Liver (tissue), 9 donors: ENCODE measurements around the gene B4GALT5. TPM values are rescaled to one million over a fixed set of nuclear protein-coding genes. Genes with fewer than 3 reads are reported as not detected.
A peak's percentile ranks its signal among the peaks of the same experiment; 100 is the strongest.
"Not testable (repeated sequence)": the region's sequence is repeated elsewhere in the genome, so short reads cannot be mapped to it uniquely, and the experiment has no call there.

Experiments
- DNase-seq: peaks from one replicate; pipeline ENCODE4 v3.0.0-alpha.2; 2017; ENCODE audit warnings: low spot score
- H3K27ac ChIP-seq, 2 donors: one replicate each; pipeline ENCODE4 v1.7.0; 2013; ENCODE audit warnings: inconsistent platforms in 2 of 2, low read length in 2 of 2, control low read depth in 1 of 2, low read depth in 1 of 2, mild to moderate bottlenecking in 1 of 2
- H3K27me3 ChIP-seq, 4 donors: one replicate each; pipeline versions ENCODE4 v1.6.1 to v1.7.0; 2013; ENCODE audit warnings: low read length in 3 of 4, inconsistent platforms in 1 of 4, mild to moderate bottlenecking in 1 of 4, moderate library complexity in 1 of 4; ENCODE audit not compliant: control insufficient read depth in 4 of 4, insufficient read depth in 4 of 4
- H3K36me3 ChIP-seq, 4 donors: one replicate each; pipeline versions ENCODE4 v1.6.1 to v1.7.0; 2013; ENCODE audit warnings: low read length in 3 of 4, mild to moderate bottlenecking in 3 of 4, low read depth in 1 of 4, moderate library complexity in 1 of 4; ENCODE audit not compliant: control insufficient read depth in 4 of 4, insufficient read depth in 3 of 4
- H3K4me1 ChIP-seq, 4 donors: one replicate each; pipeline versions ENCODE4 v1.6.1 to v1.7.0; 2013; ENCODE audit warnings: low read length in 3 of 4, mild to moderate bottlenecking in 3 of 4, moderate library complexity in 1 of 4; ENCODE audit not compliant: control insufficient read depth in 4 of 4, insufficient read depth in 4 of 4
- H3K4me3 ChIP-seq, 3 donors: one replicate each; pipeline versions ENCODE4 v1.6.1 to v1.7.0; 2013; ENCODE audit warnings: low read length in 3 of 3, control low read depth in 1 of 3, low read depth in 1 of 3, mild to moderate bottlenecking in 1 of 3
- H3K9ac ChIP-seq, 2 donors: one replicate each; pipeline ENCODE4 v1.7.0; 2013; ENCODE audit warnings: low read length in 2 of 2, mild to moderate bottlenecking in 2 of 2, moderate library complexity in 2 of 2, control low read depth in 1 of 2, low read depth in 1 of 2
- H3K9me3 ChIP-seq, 4 donors: one replicate each; pipeline versions ENCODE4 v1.6.1 to v1.7.0; 2013; ENCODE audit warnings: low read length in 3 of 4; ENCODE audit not compliant: control insufficient read depth in 4 of 4
- EGR1 ChIP-seq, 2 donors: IDR thresholded peaks; 2 replicates each; pipeline ENCODE4 v1.6.1; 2016 to 2018; ENCODE audit warnings: antibody characterized with exemption in 2 of 2, low read depth in 2 of 2
- FOXA1 ChIP-seq: IDR thresholded peaks from 2 replicates; pipeline ENCODE4 v1.6.1; 2016; ENCODE audit warnings: antibody characterized with exemption
- FOXA2 ChIP-seq: IDR thresholded peaks from 2 replicates; pipeline ENCODE4 v1.6.1; 2016; ENCODE audit warnings: antibody characterized with exemption
- HNF4G ChIP-seq: IDR thresholded peaks from 2 replicates; pipeline ENCODE4 v1.6.1; 2016; ENCODE audit warnings: antibody characterized with exemption
- NR2F2 ChIP-seq: IDR thresholded peaks from 2 replicates; pipeline ENCODE4 v1.6.1; 2016; ENCODE audit warnings: antibody characterized with exemption
- RXRA ChIP-seq, 2 donors: IDR thresholded peaks; 2 replicates each; pipeline ENCODE4 v1.6.1; 2017 to 2018; ENCODE audit warnings: antibody characterized with exemption in 2 of 2, mild to moderate bottlenecking in 1 of 2
- SP1 ChIP-seq: IDR thresholded peaks from 2 replicates; pipeline ENCODE4 v1.6.1; 2018; ENCODE audit warnings: antibody characterized with exemption, mild to moderate bottlenecking
- TAF1 ChIP-seq: conservative IDR thresholded peaks from 2 replicates; pipeline ENCODE4 v1.6.1; 2016; ENCODE audit warnings: antibody characterized with exemption, mild to moderate bottlenecking
- WGBS: extraction: QIAGEN DNeasy Blood & Tissue Kit; methylation state at CpG from one replicate; pipeline ENCODE4 v1.1.7; 2013; 5-methylcytosine and 5-hydroxymethylcytosine counted together
- polyA plus RNA-seq, 2 donors: library from polyadenylated mRNA; stranded (reverse) in 1 of 2; unstranded in 1 of 2; fragments of 200-250 nt in 1 of 2; fragments of >200 nt in 1 of 2; fragmentation: Nextera tagmentation in 1 of 2; extraction: Ambion mirVana in 1 of 2; gene quantifications; one replicate each; pipeline versions ENCODE4 v1.2.1 to v1.2.3, GENCODE V29; 2013 to 2015
- total RNA-seq, 2 donors: library from RNA; depleted of rRNA; stranded (reverse); fragments of >200 nt; gene quantifications; one replicate each; pipeline ENCODE4 v1.2.3, GENCODE V29; 2014
- TF ChIP-seq, protein P1 (sequence below): IDR thresholded peaks from 2 replicates; pipeline ENCODE4 v1.6.1; 2016; ENCODE audit warnings: antibody characterized with exemption, mild to moderate bottlenecking
- TF ChIP-seq, protein P2 (sequence below): IDR thresholded peaks from 2 replicates; pipeline ENCODE4 v1.6.1; 2016; ENCODE audit warnings: antibody characterized with exemption
- TF ChIP-seq, protein P3 (sequence below): IDR thresholded peaks from 2 replicates; pipeline ENCODE4 v1.6.1; 2016; ENCODE audit warnings: antibody characterized with exemption
- TF ChIP-seq, protein P4 (sequence below): IDR thresholded peaks from 2 replicates; pipeline ENCODE4 v1.6.1; 2016; ENCODE audit warnings: antibody characterized with exemption
- TF ChIP-seq, protein P5 (sequence below): fragments of 150-350 bp; IDR thresholded peaks from 2 replicates; pipeline ENCODE4 v1.5.1; 2017; ENCODE audit warnings: improper control_type of control experiment, low read depth, low read length; ENCODE audit not compliant: missing input control
- donor health status: healthy.
- donor health status: healthy.
- donor health status: healthy.
- donor health status: healthy.
- donor health status: healthy.

Gene B4GALT5
- total and polyA plus RNA-seq, 4 donors, result 2.0 to 28.2 (median 14.4) TPM

DNA sequence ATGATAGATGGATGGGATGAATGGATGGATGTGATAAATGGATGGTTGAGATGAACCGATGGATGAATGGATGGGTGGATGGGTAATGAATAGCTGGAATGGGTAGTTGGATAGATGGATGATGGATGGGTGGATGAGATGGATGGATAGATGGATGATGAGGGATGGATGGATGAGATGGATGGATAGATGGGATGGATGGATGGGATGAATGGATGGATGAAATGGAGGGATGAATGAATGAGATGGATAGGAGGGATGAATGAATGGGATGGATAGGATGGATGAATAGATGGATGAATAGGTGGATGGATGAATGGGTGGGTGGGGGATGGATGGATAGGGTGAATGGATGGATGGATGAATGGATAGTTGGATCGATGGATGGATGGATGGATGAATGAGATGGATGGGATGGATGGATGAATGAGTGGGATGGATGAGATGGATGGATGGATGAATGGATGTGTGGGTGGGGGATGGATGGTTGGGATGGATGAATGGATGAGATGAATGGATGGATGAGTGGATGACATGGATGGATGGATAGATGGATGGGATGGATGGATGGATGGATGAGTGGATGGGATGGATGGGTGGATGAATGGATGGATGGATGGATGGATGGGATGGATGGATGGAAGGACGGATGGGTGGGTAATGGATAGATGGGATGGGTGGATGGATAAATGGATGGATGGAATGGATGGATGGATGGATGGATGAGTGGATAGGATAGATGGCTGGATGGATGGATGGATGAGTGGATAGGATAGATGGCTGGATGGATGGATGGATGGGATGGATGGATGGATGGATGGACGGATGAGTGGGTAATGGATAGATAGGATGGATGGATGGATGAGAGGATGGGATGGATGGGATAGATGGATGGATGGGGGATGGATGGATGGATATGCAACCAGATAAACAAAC, 94.3 kb downstream of the B4GALT5 start (continued):
- TF ChIP-seq, protein P1, sequence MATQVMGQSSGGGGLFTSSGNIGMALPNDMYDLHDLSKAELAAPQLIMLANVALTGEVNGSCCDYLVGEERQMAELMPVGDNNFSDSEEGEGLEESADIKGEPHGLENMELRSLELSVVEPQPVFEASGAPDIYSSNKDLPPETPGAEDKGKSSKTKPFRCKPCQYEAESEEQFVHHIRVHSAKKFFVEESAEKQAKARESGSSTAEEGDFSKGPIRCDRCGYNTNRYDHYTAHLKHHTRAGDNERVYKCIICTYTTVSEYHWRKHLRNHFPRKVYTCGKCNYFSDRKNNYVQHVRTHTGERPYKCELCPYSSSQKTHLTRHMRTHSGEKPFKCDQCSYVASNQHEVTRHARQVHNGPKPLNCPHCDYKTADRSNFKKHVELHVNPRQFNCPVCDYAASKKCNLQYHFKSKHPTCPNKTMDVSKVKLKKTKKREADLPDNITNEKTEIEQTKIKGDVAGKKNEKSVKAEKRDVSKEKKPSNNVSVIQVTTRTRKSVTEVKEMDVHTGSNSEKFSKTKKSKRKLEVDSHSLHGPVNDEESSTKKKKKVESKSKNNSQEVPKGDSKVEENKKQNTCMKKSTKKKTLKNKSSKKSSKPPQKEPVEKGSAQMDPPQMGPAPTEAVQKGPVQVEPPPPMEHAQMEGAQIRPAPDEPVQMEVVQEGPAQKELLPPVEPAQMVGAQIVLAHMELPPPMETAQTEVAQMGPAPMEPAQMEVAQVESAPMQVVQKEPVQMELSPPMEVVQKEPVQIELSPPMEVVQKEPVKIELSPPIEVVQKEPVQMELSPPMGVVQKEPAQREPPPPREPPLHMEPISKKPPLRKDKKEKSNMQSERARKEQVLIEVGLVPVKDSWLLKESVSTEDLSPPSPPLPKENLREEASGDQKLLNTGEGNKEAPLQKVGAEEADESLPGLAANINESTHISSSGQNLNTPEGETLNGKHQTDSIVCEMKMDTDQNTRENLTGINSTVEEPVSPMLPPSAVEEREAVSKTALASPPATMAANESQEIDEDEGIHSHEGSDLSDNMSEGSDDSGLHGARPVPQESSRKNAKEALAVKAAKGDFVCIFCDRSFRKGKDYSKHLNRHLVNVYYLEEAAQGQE, result no peak

DNA sequence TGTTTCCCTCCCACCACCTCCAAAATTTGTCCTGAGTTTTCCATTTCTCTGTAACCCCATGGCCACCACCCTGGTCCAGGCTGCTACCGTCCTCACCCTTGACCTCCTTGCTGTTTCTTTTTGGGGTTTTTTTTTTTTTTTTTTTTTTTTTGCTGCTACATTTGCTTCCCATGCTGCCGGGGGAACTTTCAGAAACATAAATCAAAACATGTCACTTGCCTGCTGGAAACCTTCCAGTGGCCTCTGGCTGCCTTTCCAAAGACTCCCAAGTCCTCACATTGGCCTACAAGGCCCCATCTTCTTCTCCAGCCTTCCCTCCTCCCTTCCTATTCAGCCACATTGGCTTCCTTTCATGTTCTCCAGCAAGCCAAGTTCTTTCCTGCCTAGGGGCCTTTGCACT, 95.4 kb downstream of the B4GALT5 start:
- Histone ChIP-seq H3K4me1 (peaks cover 4 to 17% (median 10%) of the 10 kb centered on the region in 4 donors), H3K27ac (no peak overlapping the region), H3K4me3 (no peak overlapping the region), H3K36me3 (no peaks in the 10 kb centered on the region), H3K9ac (no peak overlapping the region), H3K9me3 (no peaks in the 10 kb centered on the region), H3K27me3 (no peaks in the 10 kb centered on the region)
- WGBS, result 66% methylated on average over 2 of the region's 2 CpGs
- TF ChIP-seq FOXA1, result no peak
- no peak for DNase-seq

DNA sequence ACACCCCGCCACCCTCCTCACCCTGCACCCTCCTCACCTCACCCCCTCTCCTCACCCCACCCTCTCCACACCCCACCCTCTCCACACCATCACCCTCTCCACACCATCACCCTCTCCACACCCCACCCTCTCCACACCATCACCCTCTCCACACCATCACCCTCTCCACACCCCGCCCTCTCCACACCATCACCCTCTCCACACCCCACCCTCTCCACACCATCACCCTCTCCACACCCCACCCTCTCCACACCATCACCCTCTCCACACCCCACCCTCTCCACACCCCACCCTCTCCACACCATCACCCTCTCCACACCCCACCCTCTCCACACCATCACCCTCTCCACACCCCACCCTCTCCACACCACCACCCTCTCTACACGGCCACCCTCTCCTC, 96.3 kb downstream of the B4GALT5 start:
- H3K27ac ChIP-seq, H3K4me3 ChIP-seq, H3K9ac ChIP-seq, H3K27me3 ChIP-seq, H3K36me3 ChIP-seq, H3K9me3 ChIP-seq, DNase-seq: not testable (repeated sequence)
- 77% methylated on average over 3 of the region's 3 CpGs for WGBS
- H3K4me1 ChIP-seq, result peaks cover 4 to 17% (median 10%) of the 10 kb centered on the region in 4 donors

DNA sequence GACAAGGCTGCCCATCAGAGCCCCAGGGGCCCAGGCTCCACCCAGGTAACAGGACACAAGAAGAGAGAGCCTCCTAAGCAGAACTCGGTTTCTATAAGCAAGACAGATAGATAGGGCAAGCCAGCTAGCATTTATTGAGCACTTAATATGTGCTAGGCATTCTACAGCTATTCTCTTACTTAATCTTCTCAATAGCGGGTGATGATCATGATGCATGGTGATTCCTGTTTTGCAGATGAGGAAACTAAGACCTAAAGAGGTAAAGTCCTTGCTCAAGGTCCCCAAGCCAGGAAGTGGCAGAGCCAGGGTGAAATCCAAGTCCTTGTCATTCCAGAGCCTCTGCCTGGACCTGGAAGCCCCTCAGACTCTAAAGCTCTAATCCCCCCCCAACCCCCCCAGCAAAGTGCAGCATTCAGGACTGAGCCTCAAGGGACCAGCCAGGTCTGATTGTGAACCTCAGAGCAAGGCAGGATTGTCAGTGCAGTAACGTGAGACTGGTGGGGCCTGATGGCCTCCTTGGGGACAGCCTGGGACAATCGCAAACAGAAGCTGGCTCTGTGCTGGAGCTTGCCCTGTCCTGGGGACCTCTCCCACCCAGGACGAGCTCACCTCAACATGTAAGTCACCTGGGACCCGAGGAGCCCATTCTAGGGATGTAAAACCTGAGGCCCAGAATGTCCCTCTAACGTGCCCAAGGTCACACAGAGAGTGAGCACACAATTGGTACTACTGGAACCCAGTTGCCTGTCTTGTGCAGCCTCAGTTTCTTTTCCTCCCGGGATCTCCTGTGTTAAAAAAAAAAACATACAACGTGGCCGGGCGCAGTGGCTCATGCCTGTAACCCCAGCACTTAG, 97.3 kb downstream of the B4GALT5 start:
- peak overlapping the region; percentile 72 to 80 for H3K27ac ChIP-seq
- H3K9ac ChIP-seq, result no peak overlapping the region
- H3K36me3 ChIP-seq, result no peaks in the 10 kb centered on the region
- no peaks in the 10 kb centered on the region for H3K9me3 ChIP-seq
- DNase-seq, result no peak
- H3K4me3 ChIP-seq, result no peak overlapping the region
- WGBS, result 91% methylated on average over 11 of the region's 11 CpGs
- H3K27me3 ChIP-seq, result no peaks in the 10 kb centered on the region
- peaks cover 4 to 18% (median 11%) of the 10 kb centered on the region in 4 donors for H3K4me1 ChIP-seq
- TF ChIP-seq FOXA1 (no peak), SP1 (no peak), HNF4G (no peak), EGR1 (IDR thresholded peaks at IDR 0.05; ENCODE audit: low read depth in 2 of 2) (no peak), RXRA (IDR thresholded peaks at IDR 0.05) (no peak), NR2F2 (no peak), TAF1 (no peak), FOXA2 (no peak)
- TF ChIP-seq, protein P2, sequence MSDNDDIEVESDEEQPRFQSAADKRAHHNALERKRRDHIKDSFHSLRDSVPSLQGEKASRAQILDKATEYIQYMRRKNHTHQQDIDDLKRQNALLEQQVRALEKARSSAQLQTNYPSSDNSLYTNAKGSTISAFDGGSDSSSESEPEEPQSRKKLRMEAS, result no peak
- TF ChIP-seq, protein P3, sequence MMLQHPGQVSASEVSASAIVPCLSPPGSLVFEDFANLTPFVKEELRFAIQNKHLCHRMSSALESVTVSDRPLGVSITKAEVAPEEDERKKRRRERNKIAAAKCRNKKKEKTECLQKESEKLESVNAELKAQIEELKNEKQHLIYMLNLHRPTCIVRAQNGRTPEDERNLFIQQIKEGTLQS, result no peak
- TF ChIP-seq, protein P4, sequence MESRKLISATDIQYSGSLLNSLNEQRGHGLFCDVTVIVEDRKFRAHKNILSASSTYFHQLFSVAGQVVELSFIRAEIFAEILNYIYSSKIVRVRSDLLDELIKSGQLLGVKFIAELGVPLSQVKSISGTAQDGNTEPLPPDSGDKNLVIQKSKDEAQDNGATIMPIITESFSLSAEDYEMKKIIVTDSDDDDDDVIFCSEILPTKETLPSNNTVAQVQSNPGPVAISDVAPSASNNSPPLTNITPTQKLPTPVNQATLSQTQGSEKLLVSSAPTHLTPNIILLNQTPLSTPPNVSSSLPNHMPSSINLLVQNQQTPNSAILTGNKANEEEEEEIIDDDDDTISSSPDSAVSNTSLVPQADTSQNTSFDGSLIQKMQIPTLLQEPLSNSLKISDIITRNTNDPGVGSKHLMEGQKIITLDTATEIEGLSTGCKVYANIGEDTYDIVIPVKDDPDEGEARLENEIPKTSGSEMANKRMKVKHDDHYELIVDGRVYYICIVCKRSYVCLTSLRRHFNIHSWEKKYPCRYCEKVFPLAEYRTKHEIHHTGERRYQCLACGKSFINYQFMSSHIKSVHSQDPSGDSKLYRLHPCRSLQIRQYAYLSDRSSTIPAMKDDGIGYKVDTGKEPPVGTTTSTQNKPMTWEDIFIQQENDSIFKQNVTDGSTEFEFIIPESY, result no peak
- TF ChIP-seq, protein P5, sequence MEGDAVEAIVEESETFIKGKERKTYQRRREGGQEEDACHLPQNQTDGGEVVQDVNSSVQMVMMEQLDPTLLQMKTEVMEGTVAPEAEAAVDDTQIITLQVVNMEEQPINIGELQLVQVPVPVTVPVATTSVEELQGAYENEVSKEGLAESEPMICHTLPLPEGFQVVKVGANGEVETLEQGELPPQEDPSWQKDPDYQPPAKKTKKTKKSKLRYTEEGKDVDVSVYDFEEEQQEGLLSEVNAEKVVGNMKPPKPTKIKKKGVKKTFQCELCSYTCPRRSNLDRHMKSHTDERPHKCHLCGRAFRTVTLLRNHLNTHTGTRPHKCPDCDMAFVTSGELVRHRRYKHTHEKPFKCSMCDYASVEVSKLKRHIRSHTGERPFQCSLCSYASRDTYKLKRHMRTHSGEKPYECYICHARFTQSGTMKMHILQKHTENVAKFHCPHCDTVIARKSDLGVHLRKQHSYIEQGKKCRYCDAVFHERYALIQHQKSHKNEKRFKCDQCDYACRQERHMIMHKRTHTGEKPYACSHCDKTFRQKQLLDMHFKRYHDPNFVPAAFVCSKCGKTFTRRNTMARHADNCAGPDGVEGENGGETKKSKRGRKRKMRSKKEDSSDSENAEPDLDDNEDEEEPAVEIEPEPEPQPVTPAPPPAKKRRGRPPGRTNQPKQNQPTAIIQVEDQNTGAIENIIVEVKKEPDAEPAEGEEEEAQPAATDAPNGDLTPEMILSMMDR, result no peak
